Upper lobe of left lung (tissue), 4 donors: Measurements from ENCODE around the gene NSL1.

ENCODE experiments used
- CTCF ChIP-seq, 6 experiments: fragments of 450-650 bp in 4 of 6; fragments of 200-600 bp in 2 of 6; sonication (generic) in 2 of 6; IDR thresholded peaks; one replicate each; pipeline ENCODE4 v1.5.1; 2016 to 2019; ENCODE audit warnings: antibody characterized with exemption in 6 of 6
- EP300 ChIP-seq, 4 donors: sonication (generic); formaldehyde crosslinking; IDR thresholded peaks; one replicate each; pipeline ENCODE4 v1.5.1; 2017; ENCODE audit warnings: antibody characterized with exemption in 4 of 4, control low read depth in 2 of 4
- POLR2A ChIP-seq, 4 donors: fragments of 450-650 bp; IDR thresholded peaks; one replicate each; pipeline ENCODE4 v1.5.1; 2016 to 2017; ENCODE audit warnings: antibody characterized with exemption in 4 of 4, mild to moderate bottlenecking in 2 of 4

- no peak for TF ChIP-seq CTCF (IDR thresholded peaks at IDR 0.05)
- no peak for TF ChIP-seq POLR2A (IDR thresholded peaks at IDR 0.05)
- no peak for TF ChIP-seq EP300 (IDR thresholded peaks at IDR 0.05)
Measured at GRCh38 chr1:212728606-212729005, 63.0 kb downstream of the NSL1 start.
